BE2C (cell line): Measurements from ENCODE around the gene IGFLR1.

Source experiments
- DNase-seq: peaks from one replicate; pipeline ENCODE4 v3.0.0-alpha.2; 2020
- H3K27me3 ChIP-seq: fragments of 250-450 bp; sonication (Bioruptor Pico); 2 replicates; pipeline ENCODE4 v1.5.1; 2020; ENCODE audit warnings: mild to moderate bottlenecking
- H3K36me3 ChIP-seq: fragments of 250-450 bp; sonication (Bioruptor Pico); 2 replicates; pipeline ENCODE4 v1.5.1; 2020; ENCODE audit warnings: mild to moderate bottlenecking
- H3K4me1 ChIP-seq: fragments of 250-450 bp; sonication (Bioruptor Pico); 2 replicates; pipeline ENCODE4 v1.5.1; 2020
- H3K4me3 ChIP-seq: 2 replicates; pipeline ENCODE4 v1.5.1; 2011; ENCODE audit warnings: low read depth, low read length
- H3K9me3 ChIP-seq: fragments of 250-450 bp; sonication (Bioruptor Pico); 2 replicates; pipeline ENCODE4 v1.5.1; 2020
- TF ChIP-seq, protein P1 (sequence below): IDR thresholded peaks from 2 replicates; pipeline ENCODE4 v1.5.1; 2012; ENCODE audit warnings: mild to moderate bottlenecking, low read depth, low read length

Gene IGFLR1

GRCh38 chr19:35722461-35722860 lies 19.8 kb downstream of the IGFLR1 start:
- no peaks in the 10 kb centered on the region for H3K9me3 ChIP-seq
- no peak for DNase-seq
- no peaks in the 10 kb centered on the region for H3K4me1 ChIP-seq
- H3K4me3 ChIP-seq: no peak overlapping the region
- H3K36me3 ChIP-seq: peaks cover 67% of the 10 kb centered on the region
- H3K27me3 ChIP-seq: no peaks in the 10 kb centered on the region
- TF ChIP-seq, protein P1, sequence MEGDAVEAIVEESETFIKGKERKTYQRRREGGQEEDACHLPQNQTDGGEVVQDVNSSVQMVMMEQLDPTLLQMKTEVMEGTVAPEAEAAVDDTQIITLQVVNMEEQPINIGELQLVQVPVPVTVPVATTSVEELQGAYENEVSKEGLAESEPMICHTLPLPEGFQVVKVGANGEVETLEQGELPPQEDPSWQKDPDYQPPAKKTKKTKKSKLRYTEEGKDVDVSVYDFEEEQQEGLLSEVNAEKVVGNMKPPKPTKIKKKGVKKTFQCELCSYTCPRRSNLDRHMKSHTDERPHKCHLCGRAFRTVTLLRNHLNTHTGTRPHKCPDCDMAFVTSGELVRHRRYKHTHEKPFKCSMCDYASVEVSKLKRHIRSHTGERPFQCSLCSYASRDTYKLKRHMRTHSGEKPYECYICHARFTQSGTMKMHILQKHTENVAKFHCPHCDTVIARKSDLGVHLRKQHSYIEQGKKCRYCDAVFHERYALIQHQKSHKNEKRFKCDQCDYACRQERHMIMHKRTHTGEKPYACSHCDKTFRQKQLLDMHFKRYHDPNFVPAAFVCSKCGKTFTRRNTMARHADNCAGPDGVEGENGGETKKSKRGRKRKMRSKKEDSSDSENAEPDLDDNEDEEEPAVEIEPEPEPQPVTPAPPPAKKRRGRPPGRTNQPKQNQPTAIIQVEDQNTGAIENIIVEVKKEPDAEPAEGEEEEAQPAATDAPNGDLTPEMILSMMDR: no peak

DNA sequence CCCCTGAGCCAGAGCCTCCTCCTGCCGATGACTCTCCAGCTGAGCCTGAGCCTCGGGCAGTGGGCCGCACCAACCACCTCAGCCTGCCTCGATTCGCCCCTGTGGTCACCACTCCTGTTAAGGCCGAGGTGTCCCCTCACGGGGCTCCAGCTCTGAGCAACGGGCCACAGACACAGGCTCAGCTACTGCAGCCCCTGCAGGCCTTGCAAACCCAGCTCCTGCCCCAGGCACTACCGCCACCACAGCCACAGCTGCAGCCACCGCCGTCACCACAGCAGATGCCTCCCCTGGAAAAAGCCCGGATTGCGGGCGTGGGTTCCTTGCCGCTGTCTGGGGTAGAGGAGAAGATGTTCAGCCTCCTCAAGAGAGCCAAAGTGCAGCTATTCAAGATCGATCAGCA lies 20.9 kb downstream of the IGFLR1 start:
- Histone ChIP-seq H3K27me3 (no peaks in the 10 kb centered on the region), H3K36me3 (peaks cover 59% of the 10 kb centered on the region), H3K4me1 (no peaks in the 10 kb centered on the region), H3K9me3 (no peaks in the 10 kb centered on the region), H3K4me3 (no peak overlapping the region)
- no peak for DNase-seq
- TF ChIP-seq, protein P1: no peak

DNA sequence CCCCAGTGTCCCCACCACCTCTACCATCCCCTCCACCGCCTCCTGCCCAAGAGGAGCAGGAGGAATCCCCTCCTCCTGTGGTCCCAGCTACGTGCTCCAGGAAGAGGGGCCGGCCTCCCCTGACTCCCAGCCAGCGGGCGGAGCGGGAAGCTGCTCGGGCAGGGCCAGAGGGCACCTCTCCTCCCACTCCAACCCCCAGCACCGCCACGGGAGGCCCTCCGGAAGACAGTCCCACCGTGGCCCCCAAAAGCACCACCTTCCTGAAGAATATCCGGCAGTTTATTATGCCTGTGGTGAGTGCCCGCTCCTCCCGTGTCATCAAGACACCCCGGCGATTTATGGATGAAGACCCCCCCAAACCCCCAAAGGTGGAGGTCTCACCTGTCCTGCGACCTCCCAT lies 21.6 kb downstream of the IGFLR1 start:
- DNase-seq: no peak
- Histone ChIP-seq H3K36me3 (peaks cover 52% of the 10 kb centered on the region), H3K4me1 (no peaks in the 10 kb centered on the region)

GRCh38 chr19:35720163-35720524 lies 22.1 kb downstream of the IGFLR1 start:
- Histone ChIP-seq H3K9me3 (no peaks in the 10 kb centered on the region), H3K4me3 (no peak overlapping the region), H3K4me1 (no peaks in the 10 kb centered on the region), H3K36me3 (peaks cover 47% of the 10 kb centered on the region), H3K27me3 (no peaks in the 10 kb centered on the region)
- TF ChIP-seq, protein P1: no peak
- DNase-seq: no peak

More for the DNA sequence above, 21.6 kb downstream of the IGFLR1 start:
- H3K9me3 ChIP-seq: no peaks in the 10 kb centered on the region
- no peak overlapping the region for H3K4me3 ChIP-seq
- TF ChIP-seq, protein P1: no peak
- H3K27me3 ChIP-seq: no peaks in the 10 kb centered on the region

DNA sequence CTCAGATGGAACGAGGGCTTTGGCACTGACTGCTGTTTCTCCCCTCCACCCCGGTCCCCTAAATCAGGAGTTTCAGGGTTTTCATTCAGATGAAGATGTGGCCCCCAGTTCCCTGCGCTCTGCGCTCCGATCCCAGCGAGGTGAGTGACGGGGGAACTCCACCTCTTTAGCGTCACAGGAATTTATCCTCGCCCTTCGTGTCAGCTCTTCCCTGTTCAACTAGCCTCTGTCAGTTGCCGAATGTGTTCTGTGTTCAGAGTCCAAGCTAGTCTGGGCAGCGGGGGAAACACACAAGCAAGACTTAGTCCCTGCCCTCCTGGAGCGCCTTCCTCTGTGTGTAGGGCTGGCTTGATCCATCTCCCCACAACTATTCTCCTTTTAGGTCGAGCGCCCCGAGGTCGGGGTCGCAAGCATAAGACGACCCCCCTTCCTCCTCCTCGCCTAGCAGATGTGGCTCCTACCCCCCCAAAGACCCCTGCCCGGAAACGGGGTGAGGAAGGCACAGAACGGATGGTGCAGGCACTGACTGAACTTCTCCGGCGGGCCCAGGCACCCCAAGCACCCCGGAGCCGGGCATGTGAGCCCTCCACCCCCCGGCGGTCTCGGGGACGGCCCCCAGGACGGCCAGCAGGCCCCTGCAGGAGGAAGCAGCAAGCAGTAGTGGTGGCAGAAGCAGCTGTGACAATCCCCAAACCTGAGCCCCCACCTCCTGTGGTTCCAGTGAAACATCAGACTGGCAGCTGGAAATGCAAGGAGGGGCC lies 22.7 kb downstream of the IGFLR1 start:
- Histone ChIP-seq H3K9me3 (no peaks in the 10 kb centered on the region), H3K27me3 (no peaks in the 10 kb centered on the region), H3K4me3 (peak overlapping the region; percentile 87), H3K4me1 (no peaks in the 10 kb centered on the region), H3K36me3 (peaks cover 41% of the 10 kb centered on the region)
- TF ChIP-seq, protein P1: no peak
- DNase-seq: no peak

DNA sequence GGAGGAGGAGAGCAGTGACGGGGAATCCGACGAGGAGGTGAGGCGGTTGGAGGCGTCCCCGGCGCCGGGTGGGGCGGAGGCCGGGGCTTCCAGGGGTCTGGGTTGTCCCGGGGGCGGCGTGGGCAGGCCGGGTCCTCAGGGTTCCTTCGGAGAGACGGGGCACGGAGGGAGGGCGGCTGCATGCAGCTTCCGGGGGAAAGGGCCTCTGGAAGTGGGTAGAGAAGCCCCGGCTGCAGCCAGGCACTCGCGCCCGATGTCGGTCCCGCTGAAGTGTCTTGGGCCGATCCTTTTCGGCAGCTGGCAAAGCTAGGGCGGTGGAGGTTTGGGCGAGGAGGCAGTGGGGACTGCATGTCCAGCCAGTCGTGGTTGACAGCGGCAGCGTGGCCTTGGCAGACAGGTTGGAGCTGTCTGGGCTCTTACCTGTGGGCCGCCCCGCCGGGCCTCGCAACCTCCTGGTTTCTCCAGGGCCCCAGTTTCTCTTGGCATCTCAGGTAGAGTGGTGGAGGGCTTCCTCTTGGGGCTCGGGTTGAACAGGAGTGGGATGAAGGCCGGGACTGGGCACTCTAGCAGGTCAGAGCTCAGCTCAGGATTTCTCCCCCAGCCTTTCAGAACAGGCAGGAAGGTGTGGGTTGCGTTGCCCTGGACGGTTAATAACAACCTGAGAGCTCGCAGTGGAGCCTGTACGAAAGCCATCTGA lies 23.8 kb downstream of the IGFLR1 start:
- DNase-seq: peak; percentile 43
- H3K36me3 ChIP-seq: peaks cover 31% of the 10 kb centered on the region

More for the DNA sequence above, 23.8 kb downstream of the IGFLR1 start:
- Histone ChIP-seq H3K4me1 (no peaks in the 10 kb centered on the region; the same call in 1 of the 2 replicates), H3K27me3 (no peaks in the 10 kb centered on the region), H3K9me3 (no peaks in the 10 kb centered on the region), H3K4me3 (peak overlapping the region; percentile 87)
- TF ChIP-seq, protein P1: no peak
